GM18508 (cell line): Measurements from ENCODE around the gene IL12A.

Source experiments
- ATAC-seq: cut with Tn5 transposase; IDR thresholded peaks from one replicate; pipeline ENCODE4 v1.9.1; 2021; ENCODE audit warnings: moderate number of reproducible peaks; ENCODE audit not compliant: insufficient read depth, unreplicated experiment

Gene IL12A

GRCh38 chr3:160022068-160022467, 33.4 kb downstream of the IL12A start:
- ATAC-seq, result no peak

DNA sequence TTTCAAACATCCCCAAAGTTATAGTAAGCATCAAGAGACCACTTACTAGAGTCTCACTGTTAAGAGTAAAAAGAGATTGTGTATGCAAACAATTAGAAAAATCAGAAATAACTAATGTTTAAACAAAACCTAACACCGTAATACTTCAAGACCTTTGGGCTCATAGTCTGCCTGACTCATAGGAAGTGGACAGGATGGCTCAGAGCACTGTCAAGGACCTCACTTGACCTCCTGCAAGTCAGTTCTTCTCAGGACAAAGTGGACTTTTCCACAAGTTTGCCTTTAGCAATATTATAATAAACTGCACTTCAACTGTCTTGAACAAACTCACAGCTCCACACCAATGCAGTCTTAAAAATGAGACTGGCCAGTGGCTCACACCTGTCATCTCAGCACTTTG, 34.8 kb downstream of the IL12A start:
- ATAC-seq, result no peak

GRCh38 chr3:160027541-160028195, 39.0 kb downstream of the IL12A start:
- ATAC-seq, result peak; percentile 93

DNA sequence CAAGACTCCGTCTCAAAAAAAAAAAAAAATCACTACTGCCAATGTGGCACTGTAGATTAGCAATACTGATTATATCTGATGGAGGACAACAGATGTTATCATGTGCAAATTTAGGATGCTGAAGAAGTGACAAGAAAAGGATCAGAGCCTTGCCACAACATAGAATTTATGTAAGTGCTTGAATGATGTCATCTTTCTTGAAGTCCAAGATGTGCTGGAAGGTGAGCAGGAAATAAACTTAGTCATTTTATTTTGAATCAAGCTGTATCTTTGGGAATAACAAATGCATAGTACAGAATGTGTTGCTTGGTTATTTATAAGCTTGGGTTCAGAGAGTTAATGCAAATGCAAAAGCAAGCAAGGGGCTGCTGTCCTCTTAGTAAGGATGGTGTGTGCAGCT, 47.1 kb downstream of the IL12A start:
- ATAC-seq, result no peak

GRCh38 chr3:160038862-160039562, 50.4 kb downstream of the IL12A start:
- ATAC-seq, result no peak

DNA sequence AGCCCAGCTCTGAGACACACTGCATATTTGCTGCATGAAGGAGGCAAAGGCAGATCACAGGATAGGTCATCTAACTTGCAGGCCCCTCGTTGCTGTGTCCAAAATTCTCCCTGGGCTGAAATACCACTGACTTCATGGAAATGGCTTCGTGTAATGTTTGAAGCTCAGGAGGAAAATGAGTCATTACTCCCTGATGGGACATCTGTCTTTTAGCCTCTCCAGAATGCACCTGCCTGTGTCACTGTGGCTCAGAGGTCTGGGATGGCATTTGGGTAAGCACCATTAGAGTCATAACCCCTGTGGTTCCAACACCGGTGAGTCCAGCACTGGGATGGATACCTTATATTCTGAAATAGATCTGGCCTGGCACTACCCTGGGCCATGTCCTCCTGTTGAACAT, 51.5 kb downstream of the IL12A start:
- no peak for ATAC-seq

GRCh38 chr3:160041465-160041864, 52.8 kb downstream of the IL12A start:
- ATAC-seq, result no peak

GRCh38 chr3:160044121-160044520, 55.5 kb downstream of the IL12A start:
- no peak for ATAC-seq
